Fibroblast of skin of right quadriceps (primary cell): Measurements from ENCODE around the gene NPHP3.
"Not testable (repeated sequence)": the region's sequence is repeated elsewhere in the genome, so short reads cannot be mapped to it uniquely, and the experiment has no call there.

Experiments
- DNase-seq: peaks from one replicate; pipeline ENCODE4 v3.0.0-alpha.2; 2013

Gene NPHP3, protein sequence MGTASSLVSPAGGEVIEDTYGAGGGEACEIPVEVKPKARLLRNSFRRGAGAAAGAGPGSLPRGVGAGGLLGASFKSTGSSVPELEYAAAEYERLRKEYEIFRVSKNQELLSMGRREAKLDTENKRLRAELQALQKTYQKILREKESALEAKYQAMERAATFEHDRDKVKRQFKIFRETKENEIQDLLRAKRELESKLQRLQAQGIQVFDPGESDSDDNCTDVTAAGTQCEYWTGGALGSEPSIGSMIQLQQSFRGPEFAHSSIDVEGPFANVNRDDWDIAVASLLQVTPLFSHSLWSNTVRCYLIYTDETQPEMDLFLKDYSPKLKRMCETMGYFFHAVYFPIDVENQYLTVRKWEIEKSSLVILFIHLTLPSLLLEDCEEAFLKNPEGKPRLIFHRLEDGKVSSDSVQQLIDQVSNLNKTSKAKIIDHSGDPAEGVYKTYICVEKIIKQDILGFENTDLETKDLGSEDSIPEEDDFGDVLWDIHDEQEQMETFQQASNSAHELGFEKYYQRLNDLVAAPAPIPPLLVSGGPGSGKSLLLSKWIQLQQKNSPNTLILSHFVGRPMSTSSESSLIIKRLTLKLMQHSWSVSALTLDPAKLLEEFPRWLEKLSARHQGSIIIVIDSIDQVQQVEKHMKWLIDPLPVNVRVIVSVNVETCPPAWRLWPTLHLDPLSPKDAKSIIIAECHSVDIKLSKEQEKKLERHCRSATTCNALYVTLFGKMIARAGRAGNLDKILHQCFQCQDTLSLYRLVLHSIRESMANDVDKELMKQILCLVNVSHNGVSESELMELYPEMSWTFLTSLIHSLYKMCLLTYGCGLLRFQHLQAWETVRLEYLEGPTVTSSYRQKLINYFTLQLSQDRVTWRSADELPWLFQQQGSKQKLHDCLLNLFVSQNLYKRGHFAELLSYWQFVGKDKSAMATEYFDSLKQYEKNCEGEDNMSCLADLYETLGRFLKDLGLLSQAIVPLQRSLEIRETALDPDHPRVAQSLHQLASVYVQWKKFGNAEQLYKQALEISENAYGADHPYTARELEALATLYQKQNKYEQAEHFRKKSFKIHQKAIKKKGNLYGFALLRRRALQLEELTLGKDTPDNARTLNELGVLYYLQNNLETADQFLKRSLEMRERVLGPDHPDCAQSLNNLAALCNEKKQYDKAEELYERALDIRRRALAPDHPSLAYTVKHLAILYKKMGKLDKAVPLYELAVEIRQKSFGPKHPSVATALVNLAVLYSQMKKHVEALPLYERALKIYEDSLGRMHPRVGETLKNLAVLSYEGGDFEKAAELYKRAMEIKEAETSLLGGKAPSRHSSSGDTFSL (N-terminal part only)

DNA sequence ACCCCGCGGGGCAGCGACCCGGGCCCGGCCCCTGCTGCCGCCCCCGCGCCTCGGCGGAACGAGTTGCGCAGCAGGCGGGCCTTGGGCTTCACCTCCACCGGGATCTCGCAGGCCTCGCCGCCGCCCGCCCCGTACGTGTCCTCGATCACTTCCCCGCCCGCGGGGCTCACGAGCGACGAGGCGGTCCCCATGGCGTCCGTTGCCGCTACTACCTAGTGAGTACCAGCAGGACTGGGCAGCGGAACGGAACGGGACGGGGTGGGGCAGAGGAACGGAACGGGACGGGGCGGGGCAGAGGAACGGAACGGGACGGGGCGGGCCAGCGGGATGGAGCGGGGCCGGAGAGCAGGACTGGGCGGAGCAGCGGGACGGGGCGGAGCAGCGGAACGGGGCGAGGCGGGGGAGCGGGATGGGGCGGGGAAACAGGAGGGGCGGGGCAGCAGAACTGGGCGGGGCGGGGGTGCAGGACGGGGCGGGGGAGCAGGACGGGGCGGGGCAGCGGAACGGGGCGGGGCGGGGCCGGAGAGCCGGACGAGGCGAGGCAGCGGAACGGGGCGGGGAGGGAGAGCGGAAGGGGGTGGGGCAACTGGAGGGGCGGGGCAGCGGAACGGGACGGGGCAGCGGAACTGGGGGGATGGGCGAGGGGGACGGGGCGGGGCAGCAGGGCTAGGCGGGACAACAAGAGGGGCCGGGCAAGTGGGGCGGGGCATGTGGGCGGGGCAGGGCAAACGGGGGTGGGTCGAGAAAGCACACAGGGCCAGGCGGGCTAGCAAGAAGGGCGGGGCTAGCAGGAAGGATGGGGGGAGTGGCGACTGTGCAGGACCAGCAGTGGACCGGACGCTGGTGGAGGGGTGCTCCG lies at the start of gene NPHP3:
NPHP3 (minus strand) TSS at position 245 of the 859 bp plus-strand sequence; CDS start at position 191, 54 bp downstream.
- peak; percentile 95 for DNase-seq

DNA sequence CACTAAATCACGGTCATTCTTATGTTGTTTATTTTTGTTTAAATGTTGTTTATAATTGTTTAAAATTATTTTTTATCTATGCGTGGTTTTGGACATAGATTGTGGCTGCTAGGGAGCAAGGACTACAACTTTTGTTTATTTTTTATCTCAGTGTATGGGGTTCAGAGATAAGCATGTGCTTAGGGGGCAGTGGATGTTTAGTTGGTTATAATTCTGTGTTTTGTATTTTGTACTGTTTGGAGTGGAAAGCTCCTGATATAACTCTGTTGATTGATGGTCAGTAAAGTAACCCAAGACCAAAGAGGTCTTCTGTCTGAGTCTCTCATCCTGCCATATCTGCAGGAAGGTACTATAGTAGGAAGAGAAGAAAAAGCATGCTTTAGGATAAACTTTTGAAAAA lies 36.5 kb upstream of the NPHP3 start:
- DNase-seq: no peak

DNA sequence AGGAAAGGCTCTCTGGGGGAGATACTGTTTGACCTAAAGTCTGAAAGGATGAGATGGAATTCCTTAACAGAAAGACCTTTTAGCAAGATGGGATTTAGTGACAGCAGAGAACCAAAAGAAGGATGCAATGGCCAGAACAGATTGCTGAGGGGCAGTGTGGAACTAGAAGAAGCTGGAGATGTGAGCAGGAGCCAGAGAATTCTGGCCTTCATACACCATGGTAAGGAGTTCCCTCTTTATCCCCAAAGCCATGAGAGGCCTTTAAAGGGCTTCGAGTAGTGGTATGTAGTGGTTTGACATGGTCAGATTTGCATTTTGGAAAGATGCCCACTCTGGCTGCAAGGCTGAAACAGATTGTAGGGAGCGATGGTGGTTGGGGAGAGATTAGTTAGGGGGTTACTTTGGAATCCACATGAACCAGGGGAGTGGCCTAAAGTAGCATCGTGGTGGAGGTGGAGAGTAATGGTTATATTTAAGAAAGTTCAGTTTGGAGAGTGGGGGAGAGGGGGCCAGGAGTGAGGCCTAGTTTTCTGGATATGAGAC lies 34.0 kb upstream of the NPHP3 start:
- DNase-seq: no peak

DNA sequence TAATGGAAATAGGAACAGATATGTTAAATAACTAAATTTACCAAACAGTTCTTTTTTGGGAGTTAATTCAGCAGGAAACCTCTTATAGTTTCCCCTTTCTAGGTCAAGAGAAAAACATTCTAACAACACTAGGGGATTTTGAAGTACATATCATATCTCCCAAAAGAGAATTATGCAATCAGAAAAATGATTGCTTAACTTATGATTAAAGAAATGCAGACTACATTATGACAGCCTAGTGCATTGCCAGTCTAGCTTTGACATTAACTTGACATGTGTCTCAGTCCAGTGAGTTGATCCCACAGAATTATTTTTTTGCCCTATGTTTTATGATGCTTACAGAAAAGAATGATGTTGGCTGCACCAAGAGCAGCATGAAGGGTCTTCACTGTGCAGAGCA lies 31.7 kb upstream of the NPHP3 start:
- DNase-seq: no peak

DNA sequence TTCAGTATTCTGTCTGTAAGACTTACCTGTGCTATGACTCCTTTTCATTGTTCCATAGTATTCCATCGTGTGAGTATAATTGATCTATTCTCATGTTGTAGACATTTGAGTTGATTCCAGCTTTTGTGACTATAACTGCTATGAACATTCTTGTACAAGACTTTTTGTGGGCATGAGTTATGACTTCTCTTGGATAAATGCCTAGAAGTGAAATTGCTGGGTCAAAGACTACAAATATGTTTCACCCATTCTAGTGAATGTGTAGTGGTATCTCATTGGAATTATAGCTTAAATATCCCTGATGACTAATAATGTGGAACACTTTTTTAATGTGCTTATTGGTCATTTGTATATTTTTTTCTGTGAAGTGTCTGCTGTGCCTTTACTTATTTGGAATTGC lies 27.6 kb upstream of the NPHP3 start:
- DNase-seq: peak; percentile 46

DNA sequence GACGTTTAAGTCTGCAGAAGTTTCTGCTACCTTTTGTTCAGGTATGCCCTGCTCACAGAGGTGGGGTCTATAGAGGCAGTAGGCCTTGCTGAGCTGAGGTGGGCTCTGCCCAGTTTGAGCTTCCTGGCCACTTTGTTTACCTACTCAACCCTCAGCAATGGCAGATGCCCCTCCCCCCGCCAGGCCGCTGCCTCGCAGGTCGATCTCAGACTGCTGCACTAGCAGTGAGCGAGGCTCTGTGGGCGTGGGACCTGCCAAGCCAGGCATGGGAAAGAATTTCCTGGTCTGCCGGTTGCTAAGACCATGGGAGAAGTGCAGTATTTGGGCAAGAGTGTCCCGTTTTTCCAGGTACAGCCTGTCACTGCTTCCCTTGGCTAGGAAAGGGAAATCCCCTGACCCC lies 24.5 kb upstream of the NPHP3 start:
- DNase-seq: not testable (repeated sequence)

DNA sequence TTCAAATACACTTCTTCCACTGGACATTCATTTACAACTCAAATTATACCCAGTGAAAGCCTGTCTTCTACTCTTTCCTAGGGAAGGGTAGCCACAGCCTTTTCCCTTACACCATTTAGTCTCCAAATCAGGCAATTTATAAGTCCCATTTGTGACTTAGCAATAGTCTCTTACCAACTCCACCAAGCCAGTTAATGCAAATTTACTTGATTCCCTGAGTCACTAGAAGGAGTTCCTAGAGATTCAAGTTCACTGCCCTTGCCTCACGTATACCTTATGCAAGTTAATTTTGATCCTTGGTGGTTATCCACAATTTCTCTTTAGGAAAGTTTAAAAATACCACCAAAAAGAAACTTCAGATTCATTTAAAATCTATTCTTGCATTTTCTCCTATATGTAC lies 16.1 kb upstream of the NPHP3 start:
- DNase-seq: no peak

DNA sequence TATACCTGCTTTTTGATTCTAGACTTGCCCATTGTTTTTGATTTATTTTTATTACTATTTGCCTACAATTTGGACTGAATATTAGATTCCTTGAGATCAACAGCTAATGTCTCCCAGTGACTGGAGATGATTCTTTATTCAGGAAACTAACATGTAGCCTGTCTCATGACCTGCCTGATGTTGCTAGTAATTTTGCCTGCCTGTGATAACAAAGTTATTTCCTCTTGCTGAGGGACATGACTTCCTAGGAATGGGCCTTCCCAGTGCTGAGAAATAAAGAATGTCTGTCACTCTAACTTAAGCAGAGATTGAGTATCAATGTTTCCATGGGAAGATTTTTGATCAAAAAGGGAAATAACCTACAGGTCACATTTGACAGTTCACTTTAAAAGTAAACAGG lies 13.4 kb upstream of the NPHP3 start:
- no peak for DNase-seq

DNA sequence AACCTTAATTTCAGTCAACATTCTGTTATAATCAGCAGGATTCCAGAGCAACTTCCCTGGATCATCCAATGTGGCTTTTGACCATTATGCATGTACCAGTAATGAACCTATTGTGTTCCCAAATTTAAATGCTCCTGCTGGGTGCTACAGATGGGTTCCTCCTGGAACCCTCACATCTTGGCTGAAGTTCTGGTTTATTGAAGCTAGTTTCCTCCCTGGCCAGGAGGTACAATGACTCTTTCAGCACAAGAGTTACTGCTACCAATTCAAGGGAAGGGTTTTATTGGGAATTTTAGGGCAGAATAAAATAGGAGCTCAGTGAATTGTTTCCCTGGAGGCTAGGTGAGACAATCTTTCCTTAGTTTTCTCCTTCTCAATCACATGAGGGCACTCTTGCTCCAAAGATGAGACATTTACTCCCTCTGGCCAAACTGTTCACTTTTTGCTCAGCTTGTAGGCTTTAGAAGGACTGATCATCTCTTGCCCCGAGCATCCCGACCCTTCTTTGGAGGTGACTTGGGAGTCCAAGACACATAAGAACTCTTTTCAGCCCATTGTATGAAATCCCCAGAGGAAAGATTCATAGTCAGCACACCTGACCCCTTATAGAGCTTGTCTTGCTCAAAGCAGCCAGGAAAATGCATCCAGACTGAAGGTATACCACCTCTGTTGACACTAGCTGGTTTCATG lies 8.8 kb upstream of the NPHP3 start:
- DNase-seq: peak; percentile 52

DNA sequence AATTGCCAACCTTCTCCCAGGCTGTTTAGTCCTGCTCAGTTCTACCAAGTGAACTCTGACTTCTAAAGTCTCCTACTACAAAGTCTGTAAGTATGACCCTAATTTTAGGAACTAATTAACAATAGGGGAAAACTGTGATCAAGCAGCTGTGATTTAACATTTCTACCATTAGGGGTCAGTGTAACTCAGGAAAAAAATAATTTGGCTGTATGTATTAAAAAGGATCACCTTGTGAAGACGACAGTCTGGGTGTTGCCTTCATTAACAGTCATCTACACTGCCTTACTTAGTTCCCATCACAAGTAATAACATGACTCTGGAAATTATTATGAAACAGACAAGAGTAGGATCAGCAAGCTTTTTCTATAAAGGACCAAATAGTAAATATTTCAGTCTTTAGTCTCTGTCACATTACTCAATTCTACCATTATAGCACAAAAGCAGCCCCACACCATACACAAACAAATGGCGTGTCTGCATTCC lies 4.2 kb upstream of the NPHP3 start:
- DNase-seq: peak; percentile 31

DNA sequence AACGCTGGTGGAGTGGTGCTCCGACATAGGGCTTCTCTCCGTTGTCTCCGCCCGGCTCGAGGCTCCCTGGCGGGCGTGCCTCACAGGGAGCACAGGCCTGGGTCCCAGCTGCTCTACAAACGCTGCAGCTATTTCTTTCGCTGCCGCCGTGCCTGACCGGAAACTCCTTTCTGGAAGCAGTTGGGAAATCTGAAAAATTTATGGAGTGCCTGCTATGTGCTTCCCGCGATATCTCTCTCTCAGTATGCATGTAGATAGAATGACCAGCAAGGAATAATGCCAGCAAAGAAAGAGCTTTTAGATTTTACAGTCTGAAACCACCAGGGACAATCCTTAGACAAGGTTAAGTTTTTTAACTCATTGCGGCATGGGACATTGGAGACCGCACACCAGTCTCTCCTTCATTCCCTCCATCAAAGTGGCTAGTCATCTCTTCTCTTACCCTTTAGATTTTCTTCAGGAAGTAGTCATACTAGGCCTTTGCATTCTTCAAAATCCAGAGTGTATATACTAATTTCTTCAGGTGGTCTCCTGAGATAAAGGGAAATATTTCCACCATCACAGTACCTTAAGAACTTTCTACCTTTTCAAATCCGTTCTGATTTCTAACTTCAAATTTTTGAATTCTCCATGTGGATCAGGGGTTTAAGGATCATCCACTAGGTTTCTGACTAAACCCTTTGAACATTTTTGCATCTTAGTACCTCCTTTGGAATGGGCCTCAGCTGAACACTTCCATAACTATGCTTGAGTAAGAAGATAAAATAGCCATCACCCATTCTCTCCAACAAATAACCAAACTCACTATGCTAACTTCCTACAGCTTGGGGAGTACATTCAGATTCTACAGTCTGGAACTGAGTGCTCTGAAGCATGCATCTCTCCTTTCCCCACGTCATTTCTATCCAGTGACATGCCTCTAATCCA lies 1.1 kb upstream of the NPHP3 start:
- no peak for DNase-seq

DNA sequence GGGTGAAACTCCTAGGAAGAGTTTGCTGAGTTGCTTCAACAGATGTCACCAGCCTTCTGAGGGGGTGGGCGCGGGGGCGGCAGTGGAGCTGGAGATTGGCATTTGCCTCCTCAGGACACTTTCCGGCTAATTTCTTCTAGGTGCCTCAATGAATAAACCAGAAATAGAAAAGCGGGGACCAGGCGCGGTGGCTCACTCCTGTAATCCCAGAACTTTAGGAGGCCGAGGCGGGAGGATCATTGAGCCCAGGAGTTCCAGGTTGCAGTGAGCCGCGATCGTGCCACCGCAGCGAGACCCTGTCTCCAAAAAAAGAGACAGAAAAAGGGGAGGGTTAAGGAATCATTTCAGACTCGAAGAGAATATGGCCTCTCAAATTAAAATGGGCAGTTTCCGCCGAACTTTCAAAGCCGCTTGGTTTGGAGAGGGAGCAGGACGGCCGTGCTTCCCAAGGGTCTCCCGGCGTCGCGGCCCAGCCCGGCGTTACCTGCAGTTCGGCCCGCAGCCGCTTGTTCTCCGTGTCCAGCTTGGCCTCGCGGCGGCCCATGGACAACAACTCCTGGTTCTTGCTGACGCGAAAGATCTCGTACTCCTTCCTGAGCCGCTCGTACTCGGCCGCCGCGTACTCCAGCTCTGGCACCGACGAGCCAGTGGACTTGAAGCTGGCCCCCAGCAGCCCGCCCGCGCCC lies 587 bp downstream of the NPHP3 start:
- peak; percentile 57 for DNase-seq

DNA sequence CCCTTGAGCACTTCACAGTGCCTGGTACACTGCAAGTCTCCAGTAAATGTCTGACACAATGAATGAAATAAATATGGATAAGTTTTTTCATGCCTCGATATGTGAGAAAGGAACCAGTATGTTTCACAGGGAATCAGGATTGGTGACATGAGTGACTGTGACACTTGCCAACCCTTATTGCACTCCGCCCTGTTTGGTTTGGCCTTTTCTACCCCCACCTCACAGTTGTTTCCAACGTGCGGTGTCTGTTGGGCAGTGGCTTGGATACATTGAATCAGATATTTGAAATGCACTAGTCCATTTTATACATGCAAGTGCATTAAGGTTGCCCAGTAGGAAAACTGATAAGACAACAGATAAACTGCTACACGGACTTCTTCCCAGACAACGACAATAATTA lies 2.0 kb downstream of the NPHP3 start:
- no peak for DNase-seq

DNA sequence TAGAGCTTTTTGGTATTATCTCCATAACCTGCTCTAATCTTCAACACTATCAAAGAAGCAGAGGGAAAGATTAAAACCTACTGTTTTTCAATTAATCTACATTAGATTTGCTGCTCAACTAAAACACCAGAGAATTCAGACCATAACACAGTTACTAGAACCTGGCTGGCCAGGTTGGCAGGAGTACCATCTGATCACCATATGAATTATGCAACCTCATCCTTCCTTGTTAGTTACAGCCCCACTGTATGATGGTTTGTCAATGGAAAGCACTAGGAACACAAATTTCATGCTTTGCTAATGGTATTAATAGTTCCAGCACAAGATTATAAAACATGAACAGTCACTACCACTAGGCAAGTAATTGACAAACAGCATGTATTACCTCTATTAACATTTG lies 5.8 kb downstream of the NPHP3 start:
- DNase-seq: no peak

DNA sequence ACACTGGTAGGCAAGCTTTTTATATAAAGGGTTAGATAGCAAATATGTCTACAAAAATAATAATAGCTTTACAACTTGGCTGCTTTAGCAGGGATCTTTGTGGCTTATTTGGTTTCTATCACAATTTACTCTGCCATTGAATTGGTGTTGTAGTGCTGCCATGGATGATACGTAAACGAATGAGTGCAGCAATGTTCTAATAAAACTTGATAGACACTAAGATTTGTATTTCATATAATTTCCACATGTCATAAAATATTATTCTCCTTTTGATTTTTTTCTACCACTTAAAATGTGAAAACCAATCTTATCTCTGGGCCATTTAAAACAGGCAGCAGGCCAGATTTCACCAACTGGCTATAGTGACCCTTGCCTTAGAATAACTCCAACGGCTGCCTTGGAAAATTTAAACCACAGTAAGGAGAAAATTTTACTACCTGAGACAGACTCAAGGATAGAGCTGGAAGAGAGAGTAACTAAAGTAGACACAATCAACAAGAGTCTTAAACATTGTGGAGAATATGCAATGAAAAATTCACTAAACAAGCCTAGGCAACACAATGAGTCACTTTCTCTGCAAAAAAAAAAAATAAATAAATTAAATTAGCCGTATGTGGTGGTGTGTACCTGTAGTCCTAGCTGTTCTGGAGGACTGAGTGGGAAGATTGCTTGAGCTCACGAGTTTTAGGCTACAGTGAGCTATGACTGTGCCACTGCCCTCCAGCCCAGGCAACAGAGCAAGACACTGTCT lies 8.1 kb downstream of the NPHP3 start:
- DNase-seq: no peak

DNA sequence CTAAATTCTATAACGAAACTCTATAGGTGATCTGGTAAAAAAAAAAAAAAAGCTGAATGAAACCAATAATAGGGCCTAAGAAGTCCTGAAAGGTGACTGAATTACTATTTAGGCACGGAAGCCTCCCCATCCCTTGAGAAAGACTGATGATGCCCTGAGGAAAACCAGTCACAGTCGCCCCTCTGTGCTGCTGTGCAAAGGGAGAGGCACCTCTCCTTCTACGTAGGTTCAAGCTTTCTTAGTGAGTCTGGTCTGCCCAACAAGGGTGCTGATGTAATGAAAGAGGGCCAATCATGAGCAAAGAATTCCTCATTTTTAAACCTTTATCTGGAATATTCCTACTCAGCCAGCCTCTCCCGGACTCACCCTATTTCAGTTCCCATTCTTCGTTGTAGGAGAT lies 11.9 kb downstream of the NPHP3 start:
- DNase-seq: no peak

DNA sequence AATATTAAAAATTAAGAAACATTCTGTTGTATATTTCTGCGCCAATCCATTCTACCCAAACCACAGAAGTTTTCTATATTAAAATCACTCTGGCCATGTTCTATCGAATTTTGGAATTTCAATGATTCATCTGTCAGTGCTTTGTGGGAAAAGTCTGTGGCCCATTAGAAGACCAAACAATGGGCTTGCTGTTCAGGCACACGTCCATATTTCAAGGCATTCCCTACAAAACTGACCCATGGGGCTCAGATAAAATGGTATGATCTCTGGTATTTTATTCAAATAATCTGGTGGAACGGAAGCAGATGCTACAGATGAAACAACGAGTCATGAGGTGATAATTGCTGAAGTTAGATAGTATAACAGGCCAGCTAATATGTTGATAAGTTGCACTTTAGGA lies 12.4 kb downstream of the NPHP3 start:
- DNase-seq: no peak

DNA sequence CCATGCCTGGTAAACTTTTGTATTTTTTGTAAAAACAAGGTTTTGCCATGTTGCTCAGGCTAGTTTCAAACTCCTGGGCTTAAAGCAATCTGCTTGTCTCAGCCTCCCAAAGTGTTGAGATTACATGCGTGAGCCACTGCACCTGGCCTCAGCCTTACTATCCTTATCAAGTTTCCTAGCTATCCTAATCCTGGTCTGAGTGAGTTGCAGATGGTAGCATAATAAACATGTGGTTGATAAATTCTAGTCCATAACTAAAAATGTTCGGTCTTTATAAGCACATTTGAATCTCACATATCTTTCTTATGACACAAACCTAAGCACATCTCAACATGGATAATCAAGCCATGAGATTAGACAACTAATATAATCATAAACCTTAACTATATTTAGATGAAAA lies 18.5 kb downstream of the NPHP3 start:
- no peak for DNase-seq

DNA sequence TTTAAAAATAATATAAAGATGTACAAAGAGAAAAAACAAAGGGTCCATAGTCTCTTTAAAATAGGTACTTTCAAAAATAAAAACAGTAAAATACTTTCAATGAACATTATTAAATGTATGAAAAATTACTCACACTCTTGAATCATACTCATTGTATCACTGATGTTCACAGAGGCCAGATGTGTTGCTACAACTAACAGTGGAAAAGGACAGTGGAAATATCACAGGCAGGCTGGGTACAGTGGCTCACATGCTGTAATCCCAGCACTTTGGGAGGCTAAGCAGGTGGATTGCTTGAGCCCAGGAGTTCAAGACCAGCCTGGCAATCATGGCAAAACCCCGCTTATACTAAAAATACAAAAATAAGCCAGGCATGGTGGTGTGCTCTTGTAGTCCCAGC lies 26.8 kb downstream of the NPHP3 start:
- no peak for DNase-seq
